Upper lobe of right lung (tissue), 1 donor: ENCODE measurements around the gene NLRC3. TPM values are rescaled to one million over a fixed set of nuclear protein-coding genes. Genes with fewer than 3 reads are reported as not detected.

Source experiments
- ATAC-seq: fragments of 200-7000 bp; cut with Tn5 transposase; one replicate; pipeline ENCODE4 v1.9.1; 2020; ENCODE audit warnings: mild to moderate bottlenecking, moderate library complexity
- DNase-seq: peaks from one replicate; pipeline ENCODE4 v3.0.0-alpha.2; 2020
- H3K27ac ChIP-seq: fragments of 200-600 bp; one replicate; pipeline ENCODE4 v1.8.0; 2022
- H3K27me3 ChIP-seq: fragments of 200-600 bp; one replicate; pipeline ENCODE4 v1.8.0; 2022; ENCODE audit warnings: mild to moderate bottlenecking
- H3K36me3 ChIP-seq: fragments of 200-600 bp; one replicate; pipeline ENCODE4 v1.8.0; 2022
- H3K4me1 ChIP-seq: fragments of 200-600 bp; one replicate; pipeline ENCODE4 v1.8.0; 2022
- H3K4me3 ChIP-seq: fragments of 200-600 bp; one replicate; pipeline ENCODE4 v1.8.0; 2022; ENCODE audit warnings: mild to moderate bottlenecking
- H3K9me3 ChIP-seq: fragments of 200-600 bp; one replicate; pipeline ENCODE4 v1.8.0; 2022
- CTCF ChIP-seq: fragments of 200-600 bp; IDR thresholded peaks from one replicate; pipeline ENCODE4 v1.8.0; 2022; ENCODE audit warnings: antibody characterized with exemption
- intact Hi-C: fragments of 100-400 bp; cut with DNase I; formaldehyde crosslinking; loops from one replicate; pipeline ENCODE4 v1.11.0; 2022
- long read RNA-seq: library from polyadenylated mRNA; unstranded; transcript quantifications from one replicate; pipeline ENCODE4 v2.0.0, GENCODE V29; 2021
- total RNA-seq: library from RNA; stranded (reverse); fragmentation: NEBNext Ultra II Directional; extraction: Animal tissue kit (Norgen Biotek cat#: 25700); gene quantifications from one replicate; pipeline ENCODE4 v1.2.1, GENCODE V29; 2021
- donor health status: DM: no; HTN: yes; CAD: no; lungs with severe emphysema.

The NLRC3 gene
- total RNA-seq, result 5.5 TPM
- long read RNA-seq, partial matches to known transcripts, result 2 of 5 reads
- long read RNA-seq, other reads (novel, unspliced or antisense), result 3 of 5 reads

GRCh38 chr16:3577302-3577752, at the start of gene NLRC3:
TSS of gene NLRC3 (minus strand) at chr16:3577403. CDS start at chr16:3565036, 12,367 bp downstream.
- ATAC-seq (peak; percentile 13), DNase-seq (no peak)
- no peak for TF ChIP-seq CTCF
- Histone ChIP-seq H3K4me3 (peak within 1 kb of the TSS; percentile 45), H3K27ac (peak within 1 kb of the TSS; percentile 68), H3K27me3 (no peaks in the 10 kb centered on the region), H3K9me3 (no peaks in the 10 kb centered on the region), H3K4me1 (peaks cover 3% of the 10 kb centered on the region), H3K36me3 (no peaks in the 10 kb centered on the region)
- intact Hi-C loops, result no loop called here

GRCh38 chr16:3625911-3626732, 48.9 kb upstream of the NLRC3 start:
- ATAC-seq (peak; percentile 47), DNase-seq (no peak)
- Histone ChIP-seq H3K4me1 (peaks cover 8% of the 10 kb centered on the region), H3K27me3 (no peaks in the 10 kb centered on the region), H3K4me3 (no peak overlapping the region), H3K36me3 (no peaks in the 10 kb centered on the region), H3K27ac (no peak overlapping the region), H3K9me3 (no peaks in the 10 kb centered on the region)
- TF ChIP-seq CTCF, result no peak
- intact Hi-C loops, result no loop called here

DNA sequence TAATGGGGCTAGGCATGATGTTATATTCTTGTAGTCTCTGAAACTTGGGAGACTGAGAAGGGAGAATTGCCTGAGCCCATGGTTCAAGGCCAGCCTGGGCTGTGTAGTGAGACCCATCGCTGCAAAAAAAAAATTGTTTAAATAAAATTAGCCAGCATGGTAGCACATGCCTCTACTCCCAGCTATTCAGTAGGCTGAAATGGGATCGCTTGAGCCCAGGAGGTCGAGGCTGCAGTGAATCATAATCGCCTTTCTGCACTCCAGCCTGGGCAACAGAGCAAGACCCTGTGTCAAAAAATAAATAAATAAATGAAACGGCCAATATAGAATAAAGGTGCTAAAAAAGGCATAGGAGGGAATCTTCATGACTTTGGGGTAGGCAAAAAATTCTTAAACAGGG, 48.1 kb upstream of the NLRC3 start:
- TF ChIP-seq CTCF, result no peak
- no peak for ATAC-seq
- Histone ChIP-seq H3K27me3 (no peaks in the 10 kb centered on the region), H3K36me3 (no peaks in the 10 kb centered on the region), H3K9me3 (no peaks in the 10 kb centered on the region), H3K4me3 (no peak overlapping the region), H3K27ac (no peak overlapping the region), H3K4me1 (peaks cover 8% of the 10 kb centered on the region)
- intact Hi-C loops, result no loop called here
- DNase-seq, result no peak

DNA sequence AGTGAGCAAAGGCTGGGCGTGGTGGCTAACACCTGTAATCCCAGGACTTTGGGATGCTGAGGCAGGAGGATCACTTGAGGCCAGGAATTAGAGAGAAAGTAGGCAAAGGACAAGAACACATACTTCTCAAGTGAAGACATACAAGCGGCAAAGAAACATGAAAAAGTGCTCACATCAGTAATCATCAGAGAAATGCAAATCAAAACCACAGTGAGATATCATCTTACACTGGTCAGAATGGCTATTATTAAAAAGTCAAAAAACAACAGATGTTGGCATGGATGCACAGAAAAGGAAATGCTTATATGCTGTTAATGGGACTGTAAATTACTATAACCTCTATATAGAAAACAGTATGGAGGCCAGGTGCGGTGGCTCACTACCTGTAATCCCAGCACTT, 46.4 kb upstream of the NLRC3 start:
- no peaks in the 10 kb centered on the region for H3K36me3 ChIP-seq
- DNase-seq (no peak), ATAC-seq (no peak)
- intact Hi-C loops, result no loop called here
- no peak for TF ChIP-seq CTCF
- H3K4me3 ChIP-seq, result no peak overlapping the region
- no peaks in the 10 kb centered on the region for H3K9me3 ChIP-seq
- H3K27me3 ChIP-seq, result no peaks in the 10 kb centered on the region
- no peak overlapping the region for H3K27ac ChIP-seq
- peaks cover 8% of the 10 kb centered on the region for H3K4me1 ChIP-seq

DNA sequence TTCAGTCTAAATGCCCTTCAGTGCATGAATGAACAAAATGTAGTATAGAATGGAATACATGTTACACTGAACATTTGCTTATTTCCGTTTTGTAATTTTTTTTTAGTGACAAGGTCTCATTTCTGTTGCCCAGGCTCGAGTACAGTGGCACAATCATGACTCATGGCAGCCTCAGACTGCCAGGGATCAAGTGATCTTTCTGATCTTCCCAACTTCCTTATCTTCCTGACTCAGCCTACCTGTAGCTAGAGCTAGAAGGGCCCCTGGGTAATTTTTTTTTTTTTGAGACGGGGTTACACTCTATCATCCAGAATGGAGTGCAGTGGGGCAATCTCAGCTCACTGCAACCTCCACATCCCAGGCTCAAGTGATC, 41.6 kb upstream of the NLRC3 start:
- Histone ChIP-seq H3K4me1 (no peaks in the 10 kb centered on the region), H3K4me3 (no peak overlapping the region), H3K36me3 (no peaks in the 10 kb centered on the region), H3K27ac (no peak overlapping the region), H3K27me3 (no peaks in the 10 kb centered on the region), H3K9me3 (no peaks in the 10 kb centered on the region)
- ATAC-seq (no peak), DNase-seq (no peak)
- intact Hi-C loops, result no loop called here
- TF ChIP-seq CTCF, result no peak
